ENCODE measurements around the gene SMLR1.

DNA sequence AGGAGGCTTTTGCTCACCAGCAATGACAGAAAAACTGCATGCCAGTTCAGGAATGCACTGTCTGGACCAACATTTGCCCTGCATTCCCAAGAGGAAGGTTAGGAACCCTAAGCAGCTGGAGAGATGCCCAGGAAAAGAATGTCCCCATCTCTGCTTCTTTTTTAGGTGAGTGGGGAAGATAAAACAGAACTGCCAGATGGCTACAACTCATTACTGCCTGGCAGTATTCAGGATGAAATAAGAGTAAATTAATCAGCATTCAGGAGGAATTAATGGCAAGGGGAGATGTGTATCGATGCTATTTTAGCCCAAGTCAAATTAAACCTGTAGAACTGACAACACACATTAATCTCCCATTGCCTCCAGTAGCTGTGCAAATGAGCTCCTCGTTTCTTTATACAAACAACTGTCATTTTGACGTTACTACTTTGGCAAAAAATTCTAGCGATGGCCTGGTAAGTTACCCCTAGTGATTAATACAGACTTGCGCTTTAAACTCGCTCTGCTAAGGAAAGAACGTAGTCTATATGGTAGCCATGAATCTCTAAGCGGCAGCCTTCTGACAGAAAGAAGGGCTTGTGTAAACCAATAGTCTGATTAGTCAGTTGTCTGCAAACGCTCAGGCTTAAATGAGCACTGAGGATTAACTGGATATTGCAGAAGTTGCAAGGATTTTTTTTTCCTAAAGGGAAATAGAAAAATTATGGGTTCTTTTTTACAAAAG, 16.7 kb upstream of the SMLR1 start:
- TF ChIP-seq CTCF (conservative IDR thresholded peaks at IDR 0.05 in 1 of 2, IDR thresholded peaks at IDR 0.05 in 1 of 2; ENCODE audit: extremely low read depth in 1 of 2, insufficient read depth in 1 of 2, low read depth in 1 of 2, low read length in 2 of 2) (no peak), EZH2 (IDR thresholded peaks at IDR 0.05; ENCODE audit: borderline replicate concordance, low read length) (no peak)

All from mammary epithelial cell (primary cell).